Transverse colon (tissue), 4 donors: Measurements from ENCODE around the gene STK35. TPM values are rescaled to one million over a fixed set of nuclear protein-coding genes. Genes with fewer than 3 reads are reported as not detected.

Experiments used
- DNase-seq: peaks from one replicate; pipeline ENCODE4 v3.0.0-alpha.2; 2019
- H3K27ac ChIP-seq, 4 donors: fragments of 200-600 bp; sonication (generic); 2 replicates each; pipeline ENCODE4 v1.5.1; 2016 to 2018; ENCODE audit warnings: inconsistent platforms in 4 of 4
- H3K27me3 ChIP-seq: fragments of 200-600 bp; sonication (generic); 2 replicates; pipeline ENCODE4 v1.5.1; 2017; ENCODE audit warnings: inconsistent platforms
- H3K36me3 ChIP-seq, 4 donors: fragments of 200-600 bp; sonication (generic); 2 replicates each; pipeline ENCODE4 v1.5.1; 2017 to 2019; ENCODE audit warnings: inconsistent platforms in 4 of 4
- H3K4me1 ChIP-seq, 4 donors: fragments of 200-600 bp; sonication (generic); 2 replicates each; pipeline ENCODE4 v1.5.1; 2017 to 2020; ENCODE audit warnings: inconsistent platforms in 4 of 4
- H3K4me3 ChIP-seq, 4 donors: fragments of 200-600 bp; sonication (generic); 1 replicate in 1 of 4; 2 replicates in 3 of 4; pipeline versions ENCODE4 v1.5.1 to v1.6.1; 2017 to 2019; ENCODE audit warnings: inconsistent platforms in 4 of 4
- H3K9me3 ChIP-seq, 2 donors: fragments of 200-600 bp; sonication (generic); 2 replicates each; pipeline ENCODE4 v1.5.1; 2017 to 2019; ENCODE audit warnings: inconsistent platforms in 2 of 2
- CTCF ChIP-seq, 5 experiments: fragments of 200-600 bp in 3 of 5; fragments of 450-650 bp in 2 of 5; sonication (generic) in 3 of 5; IDR thresholded peaks; 1 replicate in 2 of 5; 2 replicates in 3 of 5; pipeline ENCODE4 v1.5.1; 2016 to 2017; ENCODE audit warnings: antibody characterized with exemption in 5 of 5, inconsistent platforms in 3 of 5, mild to moderate bottlenecking in 2 of 5, moderate library complexity in 1 of 5
- EP300 ChIP-seq: sonication (generic); formaldehyde crosslinking; IDR thresholded peaks from one replicate; pipeline ENCODE4 v1.6.1; 2017; ENCODE audit warnings: antibody characterized with exemption, low read depth
- POLR2A ChIP-seq: fragments of 450-650 bp; IDR thresholded peaks from one replicate; pipeline ENCODE4 v1.6.1; 2016; ENCODE audit warnings: antibody characterized with exemption, mild to moderate bottlenecking, moderate library complexity
- POLR2AphosphoS5 ChIP-seq, 3 donors: sonication (generic); formaldehyde crosslinking; IDR thresholded peaks; one replicate each; pipeline ENCODE4 v1.6.1; 2016; ENCODE audit warnings: antibody characterized with exemption in 3 of 3
- WGBS, 2 donors: methylation state at CpG; one replicate each; pipeline ENCODE4 v1.1.5; 2018; ENCODE audit warnings: low coverage in 1 of 2; 5-methylcytosine and 5-hydroxymethylcytosine counted together
- in situ Hi-C, 4 donors: fragments of 200-750 bp; cut with MboI; loops; one replicate each; pipeline versions ENCODE4 v1.15.0 to v1.15.1; 2017; ENCODE audit warnings: low sequenced_read_pairs in 3 of 4, low pct_ligation_motif_present in 1 of 4, low pct_unique_long_range_greater_than_20kb in 1 of 4
- intact Hi-C: fragments of 100-400 bp; cut with DNase I; formaldehyde crosslinking; loops from one replicate; pipeline ENCODE4 v1.15.1; 2023; ENCODE audit warnings: low total_unique reads
- total RNA-seq, 4 donors: library from RNA; depleted of rRNA; stranded (reverse); fragments of >200 nt; gene quantifications; one replicate each; pipeline ENCODE4 v1.1.0, GENCODE V29; 2016

Gene STK35
- total RNA-seq, 4 donors from 2014 or later, result 19.9 to 27.9 (median 23.9) TPM

- Histone ChIP-seq H3K27ac (no peak overlapping the region), H3K4me1 (peaks cover 10 to 47% (median 20%) of the 10 kb centered on the region in 4 donors), H3K4me3 (no peak overlapping the region), H3K36me3 (no peaks in the 10 kb centered on the region), H3K27me3 (no peaks in the 10 kb centered on the region), H3K9me3 (no peaks in the 10 kb centered on the region)
- DNase-seq, result no peak
- TF ChIP-seq CTCF (IDR thresholded peaks at IDR 0.05) (no peak), POLR2AphosphoS5 (IDR thresholded peaks at IDR 0.05) (no peak), POLR2A (no peak)
- in situ Hi-C loops, result no loop called here
- 97 to 100% methylated on average over 2 to 9 of the region's 9 CpGs for WGBS, 2 donors
- intact Hi-C loops, result no loop called here
These were observed 29.1 kb downstream of the STK35 start for GRCh38 chr20:2130683-2131082.

- 95 to 100% methylated on average over 1 to 3 of the region's 3 CpGs for whole genome bisulfite sequencing, 2 donors
- Histone ChIP-seq H3K27me3 (no peaks in the 10 kb centered on the region), H3K27ac (no peak overlapping the region), H3K4me1 (peaks cover 10 to 46% (median 20%) of the 10 kb centered on the region in 4 donors), H3K9me3 (no peaks in the 10 kb centered on the region), H3K36me3 (no peaks in the 10 kb centered on the region), H3K4me3 (no peak overlapping the region)
- in situ Hi-C loops, result no loop called here
- TF ChIP-seq POLR2AphosphoS5 (IDR thresholded peaks at IDR 0.05) (no peak), POLR2A (no peak), EP300 (no peak), CTCF (IDR thresholded peaks at IDR 0.05) (no peak)
- intact Hi-C loops, result no loop called here
- no peak for DNase-seq
These were observed 29.7 kb downstream of the STK35 start for GRCh38 chr20:2131366-2131765.

GRCh38 chr20:2132461-2132901 lies 30.9 kb downstream of the STK35 start:
- Histone ChIP-seq H3K4me1 (peaks cover 10 to 35% (median 20%) of the 10 kb centered on the region in 4 donors), H3K27ac (peak overlapping the region in 2 of 4 donors; percentile 40 to 57), H3K27me3 (no peaks in the 10 kb centered on the region), H3K9me3 (no peaks in the 10 kb centered on the region), H3K4me3 (no peak overlapping the region), H3K36me3 (no peaks in the 10 kb centered on the region)
- TF ChIP-seq POLR2AphosphoS5 (IDR thresholded peaks at IDR 0.05), result no peak
- no peak for TF ChIP-seq POLR2A
- no peak for TF ChIP-seq EP300
- no peak for TF ChIP-seq CTCF (IDR thresholded peaks at IDR 0.05)
- no peak for DNase-seq
- in situ Hi-C loops, result no loop called here
- 37 to 77% methylated on average over 2 to 3 of the region's 3 CpGs for WGBS, 2 donors
- intact Hi-C loops, result no loop called here

- peaks cover 10 to 34% (median 20%) of the 10 kb centered on the region in 4 donors for H3K4me1 ChIP-seq
- WGBS, 2 donors, result 76% methylated on average over 9 of the region's 9 CpGs; no CpG with 5 or more reads in 1 of the 2 donors
- H3K9me3 ChIP-seq, result no peaks in the 10 kb centered on the region
- in situ Hi-C loops (no loop called here), intact Hi-C loops (no loop called here)
- no peak for DNase-seq
- peak; percentile 4 to 27 (median 26) for TF ChIP-seq POLR2AphosphoS5 (IDR thresholded peaks at IDR 0.05)
- no peak for TF ChIP-seq EP300
- peak overlapping the region; percentile 14 to 57 (median 42) for H3K27ac ChIP-seq
- H3K4me3 ChIP-seq, result no peak overlapping the region
- H3K36me3 ChIP-seq, result no peaks in the 10 kb centered on the region
- H3K27me3 ChIP-seq, result no peaks in the 10 kb centered on the region
These were observed 31.9 kb downstream of the STK35 start for GRCh38 chr20:2133318-2134183.
